ENCODE data around the gene JARID2. TPM values are rescaled to one million over a fixed set of nuclear protein-coding genes. Genes with fewer than 3 reads are reported as not detected.

JARID2 gene
- total RNA-seq, 2 donors from 2014 or later, result 9.1 to 10.7 TPM

DNA sequence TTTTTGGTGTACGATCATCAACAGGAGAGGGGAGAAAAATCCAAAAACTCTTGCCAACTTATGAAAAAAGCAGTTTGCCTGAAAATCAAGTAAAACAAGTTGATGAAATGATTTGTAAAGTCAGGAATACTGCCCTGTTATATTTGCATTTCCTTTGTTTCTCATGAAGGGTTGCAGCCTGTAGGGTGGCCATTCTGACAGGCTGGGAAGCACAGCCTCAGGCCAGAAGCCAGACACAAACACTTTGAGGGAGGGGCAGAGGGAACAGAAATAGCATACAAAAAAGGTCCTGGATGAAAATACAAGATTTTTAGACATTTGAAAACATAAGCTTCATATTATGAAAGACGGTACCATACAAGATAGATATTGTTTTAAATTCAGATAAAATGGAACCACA, 307.2 kb downstream of the JARID2 start:
- H3K36me3 ChIP-seq, result no peaks in the 10 kb centered on the region
- H3K27me3 ChIP-seq, result no peaks in the 10 kb centered on the region
- no peaks in the 10 kb centered on the region for H3K4me1 ChIP-seq
- H3K27ac ChIP-seq, result no peak overlapping the region
- no peak overlapping the region for H3K9ac ChIP-seq (ENCODE audit: low read depth in 2 of 2, low read length in 2 of 2)
- no peaks in the 10 kb centered on the region for H3K9me3 ChIP-seq
- H3K4me3 ChIP-seq, result no peak overlapping the region
- TF ChIP-seq CTCF (IDR thresholded peaks at IDR 0.05), result no peak
- DNase-seq, result no peak
- intact Hi-C loops (cut with DNase I), result no loop called here

GRCh38 chr6:15553736-15554294, 307.9 kb downstream of the JARID2 start:
- Histone ChIP-seq H3K9ac (ENCODE audit: low read depth in 2 of 2, low read length in 2 of 2) (no peak overlapping the region), H3K4me3 (no peak overlapping the region), H3K4me1 (no peaks in the 10 kb centered on the region), H3K9me3 (no peaks in the 10 kb centered on the region), H3K27ac (no peak overlapping the region), H3K27me3 (no peaks in the 10 kb centered on the region), H3K36me3 (no peaks in the 10 kb centered on the region)
- intact Hi-C loops (cut with DNase I), result no loop called here
- no peak for TF ChIP-seq CTCF (IDR thresholded peaks at IDR 0.05)
- no peak for DNase-seq

- Histone ChIP-seq H3K4me3 (no peak overlapping the region), H3K4me1 (no peaks in the 10 kb centered on the region), H3K9ac (ENCODE audit: low read depth in 2 of 2, low read length in 2 of 2) (no peak overlapping the region), H3K27ac (no peak overlapping the region), H3K27me3 (no peaks in the 10 kb centered on the region), H3K36me3 (no peaks in the 10 kb centered on the region), H3K9me3 (no peaks in the 10 kb centered on the region)
- intact Hi-C loops (cut with DNase I), result no loop called here
- DNase-seq, result no peak
- no peak for TF ChIP-seq CTCF (IDR thresholded peaks at IDR 0.05)
Observed at GRCh38 chr6:15554728-15555100, 308.8 kb downstream of the JARID2 start.

DNA sequence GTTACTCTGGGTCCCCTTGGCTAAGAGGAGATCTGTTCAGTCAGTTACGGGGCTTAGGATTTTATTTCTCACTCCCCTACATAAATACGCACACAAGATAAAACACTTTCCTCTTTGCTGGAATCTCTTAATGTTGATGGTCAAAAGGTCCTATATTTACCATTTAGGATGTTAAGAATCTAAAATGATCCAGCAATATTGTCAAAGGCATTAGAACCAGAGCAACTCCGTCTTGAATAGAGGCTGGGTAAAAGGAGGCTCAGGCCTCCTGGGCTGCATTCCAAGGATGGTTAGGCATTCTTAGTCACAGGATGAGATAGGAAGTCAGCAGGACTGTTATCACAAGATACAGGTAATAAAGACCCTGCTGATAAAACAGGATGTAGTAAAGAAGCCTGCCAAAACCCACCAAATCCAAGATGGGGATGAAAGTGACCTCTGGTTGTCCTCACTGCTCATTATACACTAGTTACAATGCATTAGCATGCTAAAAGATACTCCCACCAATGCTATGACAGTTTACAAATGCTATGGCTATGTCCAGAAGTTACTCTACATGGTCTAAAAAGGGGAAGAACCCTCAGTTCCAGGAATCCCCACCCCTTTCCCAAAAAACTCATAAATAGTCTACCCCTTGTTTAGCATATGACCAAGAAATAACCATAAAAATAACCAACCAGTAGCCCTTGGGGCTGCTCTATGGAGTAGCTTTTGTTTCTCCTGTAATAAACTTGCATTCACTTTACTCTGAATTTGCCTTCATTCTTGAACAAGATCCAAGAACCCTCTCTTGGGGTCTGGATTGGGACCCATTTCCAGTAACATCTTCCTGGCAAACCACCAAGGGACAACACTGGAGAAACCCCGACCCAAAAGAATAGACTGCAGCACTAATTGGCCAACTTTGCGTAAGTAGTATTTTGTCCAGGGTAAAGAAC, 309.5 kb downstream of the JARID2 start:
- Histone ChIP-seq H3K36me3 (no peaks in the 10 kb centered on the region), H3K27ac (no peak overlapping the region), H3K9ac (ENCODE audit: low read depth in 2 of 2, low read length in 2 of 2) (no peak overlapping the region), H3K9me3 (no peaks in the 10 kb centered on the region), H3K27me3 (no peaks in the 10 kb centered on the region), H3K4me3 (no peak overlapping the region), H3K4me1 (no peaks in the 10 kb centered on the region)
- no peak for DNase-seq
- intact Hi-C loops (cut with DNase I), result no loop called here
- TF ChIP-seq CTCF (IDR thresholded peaks at IDR 0.05), result no peak

DNA sequence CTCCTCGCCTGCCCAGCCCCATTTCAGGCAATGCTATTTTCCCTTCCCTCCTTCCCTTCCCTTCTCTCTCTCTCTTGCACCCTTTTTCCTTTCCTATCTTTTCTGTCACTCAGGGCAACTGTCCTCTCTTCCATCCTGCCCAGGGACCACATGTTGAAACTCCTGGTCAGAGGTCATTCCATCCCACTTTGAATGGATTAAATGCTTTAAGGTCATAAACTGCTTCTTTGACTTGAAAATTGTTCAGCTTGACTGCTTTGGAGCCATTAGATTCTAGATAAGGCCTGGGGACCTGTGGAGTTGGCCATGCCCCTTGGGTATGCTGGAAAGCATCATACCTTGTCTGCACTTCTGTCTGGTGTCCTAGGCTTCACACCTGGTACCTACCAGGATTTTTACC, 310.8 kb downstream of the JARID2 start:
- intact Hi-C loops (cut with DNase I), result no loop called here
- Histone ChIP-seq H3K9me3 (no peaks in the 10 kb centered on the region), H3K36me3 (no peaks in the 10 kb centered on the region), H3K27me3 (no peaks in the 10 kb centered on the region), H3K27ac (no peak overlapping the region), H3K4me3 (no peak overlapping the region), H3K4me1 (no peaks in the 10 kb centered on the region), H3K9ac (ENCODE audit: low read depth in 2 of 2, low read length in 2 of 2) (no peak overlapping the region)
- no peak for TF ChIP-seq CTCF (IDR thresholded peaks at IDR 0.05)
- DNase-seq, result no peak

Measured in colonic mucosa (tissue), 4 donors.